DND-41 (cell line): ENCODE data around the gene RIMKLB.

Experiments
- ATAC-seq: fragments of 200-7000 bp; cut with Tn5 transposase; 3 replicates; pipeline ENCODE4 v1.9.1; 2021; ENCODE audit warnings: low read depth; ENCODE audit not compliant: insufficient read depth
- DNase-seq: peaks from one replicate; pipeline ENCODE4 v3.0.0-alpha.2; 2020
- H2AFZ ChIP-seq: 2 replicates; pipeline ENCODE4 v1.6.0; 2012; ENCODE audit warnings: low read depth, low read length
- H3K27ac ChIP-seq: 2 replicates; pipeline ENCODE4 v1.5.1; 2012; ENCODE audit warnings: low read length, inconsistent platforms
- H3K27me3 ChIP-seq: fragments of 200-600 bp; sonication (generic); 2 replicates; pipeline ENCODE4 v1.6.0; 2012; ENCODE audit warnings: low read length, mild to moderate bottlenecking, inconsistent platforms; ENCODE audit not compliant: insufficient read depth, poor library complexity
- H3K36me3 ChIP-seq: 2 replicates; pipeline ENCODE4 v1.5.1; 2012; ENCODE audit warnings: low read length, inconsistent platforms; ENCODE audit not compliant: insufficient read depth
- H3K4me1 ChIP-seq: 2 replicates; pipeline ENCODE4 v1.5.1; 2012; ENCODE audit warnings: mild to moderate bottlenecking, low read length; ENCODE audit not compliant: insufficient read depth
- H3K4me2 ChIP-seq: 2 replicates; pipeline ENCODE4 v1.6.0; 2012; ENCODE audit warnings: mild to moderate bottlenecking, moderate library complexity, low read length, inconsistent platforms; ENCODE audit not compliant: insufficient read depth
- H3K4me3 ChIP-seq, 2 experiments: fragments of 200-600 bp in 1 of 2; shearing (Covaris generic) in 1 of 2; 2 replicates each; pipeline ENCODE4 v1.5.1; 2012 to 2016; ENCODE audit warnings: inconsistent platforms in 2 of 2, low read length in 2 of 2, mild to moderate bottlenecking in 2 of 2, low read depth in 1 of 2, moderate library complexity in 1 of 2
- H3K79me2 ChIP-seq: 2 replicates; pipeline ENCODE4 v1.6.0; 2012; ENCODE audit warnings: low read length, inconsistent platforms; ENCODE audit not compliant: insufficient read depth
- H3K9ac ChIP-seq: 2 replicates; pipeline ENCODE4 v1.6.0; 2012; ENCODE audit warnings: low read depth, mild to moderate bottlenecking, inconsistent platforms, low read length, moderate library complexity
- H3K9me3 ChIP-seq: 2 replicates; pipeline ENCODE4 v1.5.1; 2012; ENCODE audit warnings: low read length, moderate library complexity, mild to moderate bottlenecking, inconsistent platforms; ENCODE audit not compliant: insufficient read depth, severe bottlenecking
- H4K20me1 ChIP-seq: 2 replicates; pipeline ENCODE4 v1.6.0; 2012; ENCODE audit warnings: low read length; ENCODE audit not compliant: insufficient read depth
- EZH2 ChIP-seq: IDR thresholded peaks from 3 replicates; pipeline ENCODE4 v1.6.1; 2012; ENCODE audit warnings: borderline replicate concordance, low read depth, mild to moderate bottlenecking, moderate library complexity, low read length, inconsistent platforms; ENCODE audit not compliant: severe bottlenecking

Gene RIMKLB

GRCh38 chr12:8832500-8832899 lies 134.7 kb downstream of the RIMKLB start:
- Histone ChIP-seq H3K4me2 (no peak overlapping the region), H3K9me3 (no peaks in the 10 kb centered on the region), H3K9ac (no peak overlapping the region), H3K36me3 (no peaks in the 10 kb centered on the region), H3K27ac (no peak overlapping the region), H2AFZ (no peak overlapping the region), H3K79me2 (no peaks in the 10 kb centered on the region), H4K20me1 (no peaks in the 10 kb centered on the region), H3K27me3 (peaks cover 2% of the 10 kb centered on the region), H3K4me3 (no peak overlapping the region), H3K4me1 (no peaks in the 10 kb centered on the region)
- TF ChIP-seq EZH2, result no peak
- ATAC-seq, result no peak
- DNase-seq, result no peak
